Naive thymus-derived CD4-positive, alpha-beta T cell (primary cell): Measurements from ENCODE around the gene NATD1. TPM values are rescaled to one million over a fixed set of nuclear protein-coding genes. Genes with fewer than 3 reads are reported as not detected.

ENCODE experiments used
- ATAC-seq: fragments of 150-1000 bp; cut with Tn5 transposase; 2 replicates; pipeline ENCODE4 v1.10.0; 2021; ENCODE audit warnings: mild to moderate bottlenecking, moderate library complexity
- CTCF ChIA-PET: fragments of 350-600 bp; sonication (Branson Sonifier 250); formaldehyde crosslinking; loops from one replicate; lab custom pipeline; 2021; ENCODE audit warnings: antibody characterized with exemption; lab: Charles Lee
- POLR2A ChIA-PET: fragments of 350-600 bp; sonication (Branson Sonifier 250); formaldehyde crosslinking; loops from one replicate; lab custom pipeline; 2021; ENCODE audit warnings: antibody characterized with exemption, inconsistent platforms; lab: Charles Lee
- DNase-seq, 9 donors: peaks; one replicate each; pipeline versions ENCODE4 v3.0.0 to v3.0.0-alpha.2; 2020 to 2022; ENCODE audit warnings: mixed read lengths in 1 of 9
- H3K27ac ChIP-seq: one replicate; pipeline ENCODE4 v1.7.0; 2013; ENCODE audit warnings: mild to moderate bottlenecking, low read depth, low read length, moderate library complexity
- H3K27me3 ChIP-seq, 2 donors: one replicate each; pipeline ENCODE4 v1.7.0; 2013; ENCODE audit warnings: low read length in 2 of 2, mild to moderate bottlenecking in 2 of 2, moderate library complexity in 2 of 2; ENCODE audit not compliant: control insufficient read depth in 2 of 2, insufficient read depth in 2 of 2
- H3K36me3 ChIP-seq, 3 experiments: 1 replicate in 2 of 3; 2 replicates in 1 of 3; pipeline ENCODE4 v1.7.0; 2013; ENCODE audit warnings: low read length in 3 of 3, mild to moderate bottlenecking in 3 of 3, moderate library complexity in 1 of 3; ENCODE audit not compliant: insufficient read depth in 3 of 3, control insufficient read depth in 2 of 3
- H3K4me1 ChIP-seq, 2 donors: one replicate each; pipeline ENCODE4 v1.7.0; 2013; ENCODE audit warnings: low read length in 2 of 2, mild to moderate bottlenecking in 2 of 2, moderate library complexity in 1 of 2; ENCODE audit not compliant: control insufficient read depth in 2 of 2, insufficient read depth in 2 of 2
- H3K4me3 ChIP-seq: 2 replicates; pipeline ENCODE4 v1.7.0; 2013; ENCODE audit warnings: mild to moderate bottlenecking, low read length
- H3K9me3 ChIP-seq, 3 experiments: 1 replicate in 2 of 3; 2 replicates in 1 of 3; pipeline ENCODE4 v1.7.0; 2013; ENCODE audit warnings: low read length in 3 of 3; ENCODE audit not compliant: control insufficient read depth in 2 of 3
- H3K27ac Mint-ChIP-seq, 9 donors: one replicate each; pipeline ENCODE4 v1.8.0; 2020 to 2022; ENCODE audit warnings: mixed read lengths in 9 of 9, mild to moderate bottlenecking in 8 of 9, moderate library complexity in 5 of 9, inconsistent platforms in 2 of 9
- H3K27me3 Mint-ChIP-seq, 5 donors: one replicate each; pipeline ENCODE4 v1.8.0; 2021 to 2022; ENCODE audit warnings: mixed read lengths in 5 of 5, mild to moderate bottlenecking in 1 of 5
- H3K36me3 Mint-ChIP-seq, 5 donors: one replicate each; pipeline ENCODE4 v1.8.0; 2020 to 2022; ENCODE audit warnings: mixed read lengths in 5 of 5, mild to moderate bottlenecking in 3 of 5, inconsistent platforms in 1 of 5
- H3K4me1 Mint-ChIP-seq, 7 donors: one replicate each; pipeline ENCODE4 v1.8.0; 2020 to 2022; ENCODE audit warnings: mixed read lengths in 7 of 7, mild to moderate bottlenecking in 3 of 7, inconsistent platforms in 1 of 7
- H3K4me3 Mint-ChIP-seq, 10 donors: one replicate each; pipeline ENCODE4 v1.8.0; 2020 to 2022; ENCODE audit warnings: mild to moderate bottlenecking in 10 of 10, mixed read lengths in 10 of 10, moderate library complexity in 6 of 10, inconsistent platforms in 2 of 10
- H3K9me3 Mint-ChIP-seq, 11 donors: one replicate each; pipeline ENCODE4 v1.8.0; 2020 to 2022; ENCODE audit warnings: mixed read lengths in 11 of 11, mild to moderate bottlenecking in 4 of 11, inconsistent platforms in 1 of 11, moderate library complexity in 1 of 11
- intact Hi-C, 2 donors: fragments of 100-400 bp; cut with micrococcal nuclease; formaldehyde crosslinking; loops; one replicate each; pipeline ENCODE4 v1.15.1; 2023
- polyA plus RNA-seq, 2 donors: library from polyadenylated mRNA; unstranded; fragments of 300-500 nt; fragmentation: Illumina TruSeq; gene quantifications; one replicate each; pipeline ENCODE4 v1.2.3, GENCODE V29; 2021
- total RNA-seq, 6 experiments: library from RNA in 5 of 6; stranded (reverse) in 5 of 6; gene quantifications; 1 replicate in 5 of 6; 2 replicates in 1 of 6; pipeline ENCODE4 v1.2.3 and lab custom pipeline; 2021 to 2026

Gene NATD1
- total and polyA plus RNA-seq, 7 experiments from 2014 or later: 1.7 to 11.1 (median 7.1) TPM

- ChIA-PET POLR2A (interaction anchor here (0.6 kb wide), 1 partner anchor 79 kb away, joined by 4 read pairs; no protein-coding TSS in a partner anchor), CTCF (no interaction called here)
- H3K9me3 Mint-ChIP-seq: no peaks in the 10 kb centered on the region
- H3K27me3 Mint-ChIP-seq: no peaks in the 10 kb centered on the region
- Histone ChIP-seq H3K27ac (no peak overlapping the region), H3K36me3 (peaks cover 0 to 66% (median 5%) of the 10 kb centered on the region in 3 experiments), H3K4me3 (no peak overlapping the region), H3K27me3 (no peaks in the 10 kb centered on the region), H3K9me3 (no peaks in the 10 kb centered on the region), H3K4me1 (no peaks in the 10 kb centered on the region)
- DNase-seq (no peak), ATAC-seq (no peak)
- peaks cover 2 to 26% (median 9%) of the 10 kb centered on the region in 5 donors for H3K36me3 Mint-ChIP-seq
- H3K27ac Mint-ChIP-seq: peak overlapping the region in 3 of 9 donors; percentile 4 to 79 (median 44)
- peaks cover 7 to 58% (median 33%) of the 10 kb centered on the region in 7 donors for H3K4me1 Mint-ChIP-seq
- intact Hi-C loops: no loop called here
- H3K4me3 Mint-ChIP-seq: no peak overlapping the region
These were observed 52.5 kb downstream of the NATD1 start for GRCh38 chr17:21200590-21201297.

- no peak overlapping the region for H3K4me3 Mint-ChIP-seq
- H3K9me3 Mint-ChIP-seq: no peaks in the 10 kb centered on the region
- H3K4me1 Mint-ChIP-seq: peaks cover 5 to 49% (median 25%) of the 10 kb centered on the region in 7 donors
- CTCF ChIA-PET: no interaction called here
- no peaks in the 10 kb centered on the region for H3K9me3 ChIP-seq
- peaks cover 2 to 26% (median 9%) of the 10 kb centered on the region in 5 donors for H3K36me3 Mint-ChIP-seq
- peak overlapping the region in 2 of 9 donors; percentile 14 to 33 for H3K27ac Mint-ChIP-seq
- no peak overlapping the region for H3K27ac ChIP-seq
- H3K27me3 ChIP-seq: no peaks in the 10 kb centered on the region
- H3K4me1 ChIP-seq: no peaks in the 10 kb centered on the region
- no peak overlapping the region for H3K4me3 ChIP-seq
- H3K36me3 ChIP-seq: peaks cover 0 to 68% (median 5%) of the 10 kb centered on the region in 3 experiments
- ATAC-seq (no peak), DNase-seq (no peak)
- POLR2A ChIA-PET: interaction anchor here (0.6 kb wide), 1 partner anchor 78 kb away, joined by 4 read pairs; no protein-coding TSS in a partner anchor
- intact Hi-C loops: no loop called here
- H3K27me3 Mint-ChIP-seq: no peaks in the 10 kb centered on the region
These were observed 53.4 kb downstream of the NATD1 start for GRCh38 chr17:21199856-21200255.

DNA sequence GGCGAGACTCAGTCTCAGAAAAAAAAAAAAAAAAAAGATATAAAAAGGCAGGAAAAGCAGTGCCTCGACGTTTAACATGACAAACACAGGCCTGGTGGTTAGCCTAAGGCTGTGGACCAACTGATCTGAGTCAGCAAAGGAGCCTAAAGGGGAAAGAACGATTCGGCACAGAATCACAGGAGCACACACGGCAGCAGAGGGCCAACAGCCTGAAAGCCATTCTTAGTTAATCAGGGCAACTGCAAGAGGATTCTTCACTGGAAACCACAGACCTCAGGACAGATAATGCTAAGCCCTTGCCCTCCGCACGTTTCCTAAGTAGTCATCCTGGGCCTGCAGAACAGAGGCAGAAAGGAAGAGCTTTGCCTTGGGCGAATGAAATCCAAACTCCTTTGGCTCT lies 53.9 kb downstream of the NATD1 start:
- intact Hi-C loops: no loop called here
- ChIA-PET CTCF (no interaction called here), POLR2A (no interaction called here)
- no peak for DNase-seq
- H3K36me3 ChIP-seq: peaks cover 0 to 68% (median 5%) of the 10 kb centered on the region in 3 experiments
- Mint-ChIP-seq H3K4me3 (no peak overlapping the region), H3K9me3 (no peaks in the 10 kb centered on the region), H3K36me3 (peaks cover 2 to 26% (median 10%) of the 10 kb centered on the region in 5 donors), H3K27me3 (no peaks in the 10 kb centered on the region), H3K27ac (peak overlapping the region in 1 of 9 donors; percentile 22), H3K4me1 (peaks cover 5 to 44% (median 20%) of the 10 kb centered on the region in 7 donors)
- no peak overlapping the region for H3K4me3 ChIP-seq
- H3K27me3 ChIP-seq: no peaks in the 10 kb centered on the region
- H3K4me1 ChIP-seq: no peaks in the 10 kb centered on the region
- no peak overlapping the region for H3K27ac ChIP-seq
- no peaks in the 10 kb centered on the region for H3K9me3 ChIP-seq
- ATAC-seq: no peak

DNA sequence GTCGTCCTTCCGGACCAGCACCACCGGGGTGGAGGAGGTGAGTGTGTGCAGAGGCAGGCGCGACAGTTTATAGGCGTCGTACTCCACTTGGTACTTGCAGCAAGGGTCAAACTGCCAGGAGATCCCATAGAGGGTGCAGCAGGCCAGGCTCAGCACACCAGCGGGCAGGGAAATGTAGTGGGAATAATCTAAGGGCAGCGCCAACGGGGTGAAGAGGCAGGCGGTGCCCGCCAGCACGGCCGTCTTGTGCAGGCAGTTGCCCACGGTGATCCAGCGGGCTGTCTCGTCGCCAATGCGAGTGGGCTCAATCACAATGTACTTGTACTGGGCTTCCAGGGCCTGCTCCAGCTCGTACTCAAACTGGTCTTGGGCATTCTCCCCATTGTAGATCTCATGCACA lies 54.8 kb downstream of the NATD1 start:
- H3K36me3 ChIP-seq: peaks cover 0 to 67% (median 5%) of the 10 kb centered on the region in 3 experiments
- no peak overlapping the region for H3K4me3 ChIP-seq
- no peak for ATAC-seq
- H3K27me3 ChIP-seq: no peaks in the 10 kb centered on the region
- Mint-ChIP-seq H3K27me3 (no peaks in the 10 kb centered on the region), H3K9me3 (no peaks in the 10 kb centered on the region), H3K36me3 (peaks cover 2 to 26% (median 10%) of the 10 kb centered on the region in 5 donors), H3K4me1 (peaks cover 5 to 39% (median 18%) of the 10 kb centered on the region in 7 donors), H3K27ac (peak overlapping the region in 2 of 9 donors; percentile 12 to 45), H3K4me3 (no peak overlapping the region)
- ChIA-PET POLR2A (no interaction called here), CTCF (no interaction called here)
- intact Hi-C loops: no loop called here
- H3K9me3 ChIP-seq: no peaks in the 10 kb centered on the region
- no peak overlapping the region for H3K27ac ChIP-seq
- no peaks in the 10 kb centered on the region for H3K4me1 ChIP-seq
- no peak for DNase-seq

GRCh38 chr17:21196126-21196525 lies 57.1 kb downstream of the NATD1 start:
- ATAC-seq: no peak
- no peaks in the 10 kb centered on the region for H3K27me3 ChIP-seq
- peaks cover 0 to 53% (median 5%) of the 10 kb centered on the region in 3 experiments for H3K36me3 ChIP-seq
- no peaks in the 10 kb centered on the region for H3K9me3 Mint-ChIP-seq
- DNase-seq: no peak
- no peaks in the 10 kb centered on the region for H3K4me1 ChIP-seq
- no peak overlapping the region for H3K27ac ChIP-seq
- peaks cover 2 to 30% (median 10%) of the 10 kb centered on the region in 5 donors for H3K36me3 Mint-ChIP-seq
- H3K4me3 ChIP-seq: no peak overlapping the region
- ChIA-PET POLR2A (no interaction called here), CTCF (interaction anchor here (1.1 kb wide), 1 partner anchor 104 kb away, joined by 4 read pairs; no protein-coding TSS in a partner anchor)
- H3K9me3 ChIP-seq: no peaks in the 10 kb centered on the region
- peak overlapping the region in 1 of 9 donors; percentile 14 for H3K27ac Mint-ChIP-seq
- intact Hi-C loops: no loop called here
- H3K4me3 Mint-ChIP-seq: no peak overlapping the region
- H3K27me3 Mint-ChIP-seq: no peaks in the 10 kb centered on the region
- peaks cover 2 to 23% (median 14%) of the 10 kb centered on the region in 7 donors for H3K4me1 Mint-ChIP-seq

GRCh38 chr17:21194703-21195102 lies 58.5 kb downstream of the NATD1 start:
- DNase-seq (no peak), ATAC-seq (no peak)
- Histone ChIP-seq H3K4me3 (no peak overlapping the region), H3K27ac (no peak overlapping the region), H3K27me3 (no peaks in the 10 kb centered on the region), H3K4me1 (no peaks in the 10 kb centered on the region), H3K9me3 (no peaks in the 10 kb centered on the region), H3K36me3 (peaks cover 0 to 40% (median 5%) of the 10 kb centered on the region in 3 experiments)
- H3K27me3 Mint-ChIP-seq: no peaks in the 10 kb centered on the region
- intact Hi-C loops: no loop called here
- peaks cover 0 to 9% (median 3%) of the 10 kb centered on the region in 7 donors for H3K4me1 Mint-ChIP-seq
- ChIA-PET CTCF (no interaction called here), POLR2A (no interaction called here)
- H3K27ac Mint-ChIP-seq: peak overlapping the region in 5 of 9 donors; percentile 2 to 62 (median 31)
- no peak overlapping the region for H3K4me3 Mint-ChIP-seq
- H3K36me3 Mint-ChIP-seq: peaks cover 2 to 31% (median 16%) of the 10 kb centered on the region in 5 donors
- no peaks in the 10 kb centered on the region for H3K9me3 Mint-ChIP-seq
